CD4-positive, alpha-beta T cell treated with Interleukin-10 for 1 hour (primary cell): ENCODE results near the gene TRAK1.
A peak's percentile ranks its signal among the peaks of the same experiment; 100 is the strongest.

Experiments
- DNase-seq: peaks from one replicate; pipeline ENCODE4 v3.0.0-alpha.2; 2020

Gene TRAK1

GRCh38 chr3:42067326-42067725 lies 23.8 kb upstream of the TRAK1 start:
- DNase-seq = no peak

GRCh38 chr3:42068303-42069088 lies 22.7 kb upstream of the TRAK1 start:
- no peak for DNase-seq

GRCh38 chr3:42070089-42070488 lies 21.1 kb upstream of the TRAK1 start:
- DNase-seq = no peak

- no peak for DNase-seq
Observed at GRCh38 chr3:42070524-42070923, 20.6 kb upstream of the TRAK1 start.

- DNase-seq = no peak
Observed at GRCh38 chr3:42071904-42072812, 19.0 kb upstream of the TRAK1 start.

- DNase-seq = no peak
Observed at GRCh38 chr3:42072831-42073301, 18.3 kb upstream of the TRAK1 start.

- no peak for DNase-seq
Observed at GRCh38 chr3:42077785-42078184, 13.4 kb upstream of the TRAK1 start.

GRCh38 chr3:42078677-42079076 lies 12.5 kb upstream of the TRAK1 start:
- DNase-seq = no peak

- DNase-seq = no peak
Observed at GRCh38 chr3:42079701-42080452, 11.3 kb upstream of the TRAK1 start.

GRCh38 chr3:42080453-42080872 lies 10.7 kb upstream of the TRAK1 start:
- DNase-seq = peak; percentile 27

GRCh38 chr3:42081838-42082473 lies 9.2 kb upstream of the TRAK1 start:
- no peak for DNase-seq

GRCh38 chr3:42084586-42084985 lies 6.6 kb upstream of the TRAK1 start:
- DNase-seq = no peak

GRCh38 chr3:42085641-42086376 lies 5.3 kb upstream of the TRAK1 start:
- no peak for DNase-seq

GRCh38 chr3:42088803-42089530 lies 2.2 kb upstream of the TRAK1 start:
- no peak for DNase-seq

- DNase-seq = no peak
Observed at GRCh38 chr3:42092006-42092405, 849 bp downstream of the TRAK1 start.

GRCh38 chr3:42094128-42094527 lies 3.0 kb downstream of the TRAK1 start:
- DNase-seq = no peak

- DNase-seq = no peak
Observed at GRCh38 chr3:42094691-42095391, 3.7 kb downstream of the TRAK1 start.

GRCh38 chr3:42095540-42095939 lies 4.4 kb downstream of the TRAK1 start:
- no peak for DNase-seq

- DNase-seq = no peak
Observed at GRCh38 chr3:42096796-42097565, 5.8 kb downstream of the TRAK1 start.

GRCh38 chr3:42097566-42097946 lies 6.4 kb downstream of the TRAK1 start:
- DNase-seq = no peak
